ENCODE data around the gene CHPF. TPM values are rescaled to one million over a fixed set of nuclear protein-coding genes. Genes with fewer than 3 reads are reported as not detected.
A peak's percentile ranks its signal among the peaks of the same experiment; 100 is the strongest.

CHPF gene
- total and polyA plus RNA-seq, 11 donors, result 74.1 to 209 (median 138) TPM

DNA sequence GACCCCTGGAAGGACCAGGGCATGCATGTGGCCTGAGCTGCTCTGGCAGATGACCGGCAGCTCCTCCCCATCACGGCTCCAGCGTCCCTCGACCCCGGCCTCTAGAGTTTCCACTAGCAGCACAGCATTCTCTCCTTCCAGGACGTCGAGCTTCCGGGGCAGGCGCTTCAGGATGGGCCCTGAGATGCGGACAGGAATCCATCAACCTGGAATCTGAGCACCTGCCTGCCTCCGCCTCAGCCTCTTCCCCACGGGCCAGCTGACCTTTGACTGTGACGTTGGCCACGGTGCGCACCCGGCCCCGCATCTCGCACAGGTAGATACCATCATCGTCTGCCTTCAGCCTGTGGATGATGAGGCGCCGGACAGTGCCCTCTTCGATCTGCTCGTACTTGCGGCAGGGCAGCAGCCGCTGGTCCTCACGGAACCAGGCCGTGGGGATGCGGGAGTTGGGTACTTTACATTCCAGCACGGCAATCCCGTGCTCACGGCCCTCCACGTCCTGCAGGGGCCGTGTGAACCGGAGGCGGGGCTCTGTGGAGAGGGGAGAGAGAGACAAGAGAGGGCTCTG lies 24.3 kb upstream of the CHPF start:
- no peak for TF ChIP-seq POLR2A (IDR thresholded peaks at IDR 0.05)
- TF ChIP-seq, protein P1, sequence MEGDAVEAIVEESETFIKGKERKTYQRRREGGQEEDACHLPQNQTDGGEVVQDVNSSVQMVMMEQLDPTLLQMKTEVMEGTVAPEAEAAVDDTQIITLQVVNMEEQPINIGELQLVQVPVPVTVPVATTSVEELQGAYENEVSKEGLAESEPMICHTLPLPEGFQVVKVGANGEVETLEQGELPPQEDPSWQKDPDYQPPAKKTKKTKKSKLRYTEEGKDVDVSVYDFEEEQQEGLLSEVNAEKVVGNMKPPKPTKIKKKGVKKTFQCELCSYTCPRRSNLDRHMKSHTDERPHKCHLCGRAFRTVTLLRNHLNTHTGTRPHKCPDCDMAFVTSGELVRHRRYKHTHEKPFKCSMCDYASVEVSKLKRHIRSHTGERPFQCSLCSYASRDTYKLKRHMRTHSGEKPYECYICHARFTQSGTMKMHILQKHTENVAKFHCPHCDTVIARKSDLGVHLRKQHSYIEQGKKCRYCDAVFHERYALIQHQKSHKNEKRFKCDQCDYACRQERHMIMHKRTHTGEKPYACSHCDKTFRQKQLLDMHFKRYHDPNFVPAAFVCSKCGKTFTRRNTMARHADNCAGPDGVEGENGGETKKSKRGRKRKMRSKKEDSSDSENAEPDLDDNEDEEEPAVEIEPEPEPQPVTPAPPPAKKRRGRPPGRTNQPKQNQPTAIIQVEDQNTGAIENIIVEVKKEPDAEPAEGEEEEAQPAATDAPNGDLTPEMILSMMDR (IDR thresholded peaks at IDR 0.05), result no peak
- intact Hi-C loops (cut with DNase I), result loop anchor here in 2 of 10 donors (5.0 to 10.0 kb wide), 2 partner anchors 67 to 69 kb away; no protein-coding TSS in a partner anchor
- 82 to 86% (median 85%) methylated on average over 35 of the region's 35 CpGs for WGBS, 4 donors
- no peaks in the 10 kb centered on the region for H3K9me3 ChIP-seq
- no peak overlapping the region for H3K4me3 ChIP-seq
- peaks cover 0 to 58% (median 27%) of the 10 kb centered on the region in 9 donors for H3K36me3 ChIP-seq
- DNase-seq (no peak), ATAC-seq (no peak)
- H3K4me1 ChIP-seq, result peaks cover 0 to 31% (median 10%) of the 10 kb centered on the region in 12 donors
- peaks cover 0 to 30% (median 0%) of the 10 kb centered on the region in 9 donors for H3K27me3 ChIP-seq
- H3K27ac ChIP-seq, result peak overlapping the region in 1 of 12 donors; percentile 5

DNA sequence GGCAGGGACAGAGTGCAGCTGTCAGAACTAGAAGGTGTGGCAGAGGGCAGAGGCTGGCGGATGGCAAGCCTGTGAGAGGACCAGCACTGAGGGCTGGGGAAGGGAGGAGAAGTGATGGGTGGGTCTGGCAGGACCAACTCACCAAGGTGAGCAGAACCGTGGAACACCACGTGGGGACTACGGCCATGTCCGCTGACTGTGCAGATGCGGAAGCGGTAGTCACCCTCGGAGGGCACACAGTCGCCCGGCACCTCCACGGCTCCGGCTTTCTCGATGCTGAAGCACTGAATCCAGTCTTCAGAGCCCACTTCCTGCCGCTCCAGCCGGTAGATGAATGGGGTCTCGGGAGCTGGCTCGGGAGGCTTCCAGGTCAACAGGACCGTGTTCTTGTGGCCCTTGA lies 23.5 kb upstream of the CHPF start:
- 91 to 97% (median 93%) methylated on average over 17 to 18 of the region's 18 CpGs for WGBS, 4 donors
- intact Hi-C loops (cut with DNase I), result loop anchor here in 2 of 10 donors (5.0 to 10.0 kb wide), 2 partner anchors 68 to 70 kb away; no protein-coding TSS in a partner anchor
- peaks cover 0 to 23% (median 0%) of the 10 kb centered on the region in 9 donors for H3K27me3 ChIP-seq
- H3K27ac ChIP-seq, result no peak overlapping the region
- peaks cover 0 to 66% (median 34%) of the 10 kb centered on the region in 9 donors for H3K36me3 ChIP-seq
- H3K4me1 ChIP-seq, result peaks cover 0 to 28% (median 10%) of the 10 kb centered on the region in 12 donors
- DNase-seq (no peak), ATAC-seq (no peak)
- no peak overlapping the region for H3K4me3 ChIP-seq
- TF ChIP-seq, protein P1 (IDR thresholded peaks at IDR 0.05), result no peak
- TF ChIP-seq POLR2A (IDR thresholded peaks at IDR 0.05), result no peak
- H3K9me3 ChIP-seq, result no peaks in the 10 kb centered on the region

DNA sequence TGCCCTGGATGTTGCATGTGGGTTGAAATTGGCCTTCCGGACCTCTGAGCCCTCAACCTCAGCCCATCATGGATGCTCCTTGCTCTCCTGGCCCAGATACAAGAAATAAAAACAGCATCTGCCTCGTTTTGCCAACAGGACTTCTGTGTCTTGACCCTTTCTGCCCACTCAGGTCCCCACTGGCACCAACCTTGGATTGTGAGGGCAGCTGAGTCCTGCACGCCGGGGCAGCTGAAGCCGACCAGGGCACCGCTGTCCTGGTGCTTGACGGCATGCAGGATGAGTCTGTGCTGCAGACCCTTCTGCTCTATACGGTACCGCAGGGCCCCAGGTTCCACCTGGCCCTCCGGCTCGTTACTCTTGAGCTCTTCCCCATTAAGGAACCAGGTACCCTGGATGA lies 23.0 kb upstream of the CHPF start:
- TF ChIP-seq, protein P1 (IDR thresholded peaks at IDR 0.05), result no peak
- no peak for TF ChIP-seq POLR2A (IDR thresholded peaks at IDR 0.05)
- Histone ChIP-seq H3K4me3 (no peak overlapping the region), H3K27me3 (peaks cover 0 to 21% (median 0%) of the 10 kb centered on the region in 9 donors), H3K4me1 (peaks cover 0 to 28% (median 10%) of the 10 kb centered on the region in 12 donors), H3K36me3 (peaks cover 0 to 71% (median 39%) of the 10 kb centered on the region in 9 donors), H3K9me3 (no peaks in the 10 kb centered on the region), H3K27ac (no peak overlapping the region)
- intact Hi-C loops (cut with DNase I), result loop anchor here in 2 of 10 donors (5.0 to 10.0 kb wide), 2 partner anchors 68 to 71 kb away; no protein-coding TSS in a partner anchor
- DNase-seq (peak in 1 of 5 donors; percentile 8), ATAC-seq (no peak)
- WGBS, 4 donors, result 86 to 90% (median 89%) methylated on average over 11 of the region's 11 CpGs
